HG02610 (cell line): ENCODE data around the gene DMAC1.
A peak's percentile ranks its signal among the peaks of the same experiment; 100 is the strongest.

Experiments
- ATAC-seq: cut with Tn5 transposase; IDR thresholded peaks from one replicate; pipeline ENCODE4 v1.9.1; 2021; ENCODE audit warnings: mild to moderate bottlenecking, moderate library complexity; ENCODE audit not compliant: unreplicated experiment

Gene DMAC1

DNA sequence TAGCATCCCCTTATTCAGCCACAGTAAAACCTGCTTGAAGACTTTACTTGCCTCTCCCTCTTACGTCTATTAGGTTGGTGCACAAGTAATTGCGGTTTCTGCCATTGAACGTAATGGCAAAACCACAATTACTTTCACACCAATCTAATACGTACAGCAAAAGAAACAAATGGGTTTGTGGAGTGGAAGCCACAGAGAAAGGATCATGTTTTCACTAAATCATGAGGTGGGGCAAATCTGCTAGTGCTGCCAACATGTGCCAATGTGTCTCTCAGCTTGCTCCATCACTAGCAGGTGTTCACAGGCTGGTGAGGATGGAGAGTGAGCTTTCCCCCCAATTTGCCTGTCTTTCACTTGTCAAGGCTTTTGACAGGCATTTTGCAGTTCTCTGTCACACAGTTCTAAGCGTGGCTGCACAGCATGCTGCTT is 15.9 kb downstream of the DMAC1 start:
- ATAC-seq = no peak

DNA sequence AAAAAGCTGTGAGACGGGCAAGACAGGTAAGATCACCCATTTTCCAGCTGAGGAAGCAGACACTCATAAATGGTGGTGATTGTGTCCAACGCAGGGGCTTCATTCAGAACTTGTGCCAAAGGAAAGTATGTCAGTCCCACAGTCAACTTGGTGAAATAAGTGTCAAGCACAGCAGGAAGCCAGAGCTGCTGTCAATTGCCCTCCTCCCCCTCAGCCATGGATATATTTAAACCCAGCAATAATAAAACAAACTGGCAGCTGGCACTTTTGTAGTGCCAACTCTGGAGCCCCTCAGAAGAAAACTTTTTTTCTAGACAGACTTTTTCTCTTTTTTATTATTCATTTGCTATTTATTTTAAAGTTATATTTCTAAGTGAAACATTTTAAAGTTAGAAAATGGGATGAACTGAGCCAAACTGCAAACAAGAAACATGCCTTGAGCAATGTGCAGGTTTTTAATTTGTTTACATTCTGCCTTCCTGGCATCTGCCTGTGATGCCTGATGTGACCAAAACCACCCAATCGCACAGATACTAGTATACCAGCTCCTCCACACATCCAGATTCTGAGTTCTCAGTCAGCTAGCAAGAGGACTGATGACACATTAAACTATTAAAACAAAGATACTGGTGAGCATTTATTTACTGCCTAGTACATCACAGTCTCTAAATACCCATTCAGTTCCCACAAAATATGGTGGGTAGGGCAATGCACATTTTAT is 17.0 kb downstream of the DMAC1 start:
- no peak for ATAC-seq

DNA sequence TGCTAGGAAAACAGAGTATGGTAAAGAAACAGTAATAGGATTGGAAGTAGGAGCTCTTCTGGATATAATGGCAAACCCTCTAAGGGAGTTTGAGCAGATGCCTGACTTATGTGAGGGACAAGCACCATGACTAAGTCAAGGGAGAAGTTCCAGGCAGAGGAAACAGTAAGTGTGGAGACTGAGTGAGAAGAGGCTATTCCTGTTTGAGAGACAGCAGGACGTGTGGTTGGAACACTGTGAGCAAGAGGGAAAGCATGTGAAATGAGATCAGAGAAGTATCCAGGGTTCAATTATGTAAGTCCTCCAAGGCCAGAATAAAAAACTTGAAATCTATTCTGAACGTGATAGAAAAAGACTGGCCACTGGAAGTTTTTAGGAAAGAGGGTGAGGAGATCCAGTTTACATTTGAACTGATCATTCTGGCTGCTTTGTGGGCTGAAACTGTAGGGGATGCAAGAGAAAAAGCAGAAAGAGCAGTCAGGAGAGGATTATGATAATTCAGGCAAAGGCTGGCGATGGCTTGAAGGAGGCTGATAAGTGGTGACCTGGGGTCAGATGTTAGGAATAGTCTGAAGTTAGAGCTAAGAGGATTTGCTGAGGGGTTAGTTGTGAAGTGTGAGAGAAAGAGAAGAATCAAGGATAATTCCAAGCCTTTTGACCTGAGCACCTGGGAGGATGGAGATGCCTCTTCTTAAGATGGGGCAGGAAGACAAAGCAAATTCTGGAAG is 19.2 kb downstream of the DMAC1 start:
- ATAC-seq = no peak

DNA sequence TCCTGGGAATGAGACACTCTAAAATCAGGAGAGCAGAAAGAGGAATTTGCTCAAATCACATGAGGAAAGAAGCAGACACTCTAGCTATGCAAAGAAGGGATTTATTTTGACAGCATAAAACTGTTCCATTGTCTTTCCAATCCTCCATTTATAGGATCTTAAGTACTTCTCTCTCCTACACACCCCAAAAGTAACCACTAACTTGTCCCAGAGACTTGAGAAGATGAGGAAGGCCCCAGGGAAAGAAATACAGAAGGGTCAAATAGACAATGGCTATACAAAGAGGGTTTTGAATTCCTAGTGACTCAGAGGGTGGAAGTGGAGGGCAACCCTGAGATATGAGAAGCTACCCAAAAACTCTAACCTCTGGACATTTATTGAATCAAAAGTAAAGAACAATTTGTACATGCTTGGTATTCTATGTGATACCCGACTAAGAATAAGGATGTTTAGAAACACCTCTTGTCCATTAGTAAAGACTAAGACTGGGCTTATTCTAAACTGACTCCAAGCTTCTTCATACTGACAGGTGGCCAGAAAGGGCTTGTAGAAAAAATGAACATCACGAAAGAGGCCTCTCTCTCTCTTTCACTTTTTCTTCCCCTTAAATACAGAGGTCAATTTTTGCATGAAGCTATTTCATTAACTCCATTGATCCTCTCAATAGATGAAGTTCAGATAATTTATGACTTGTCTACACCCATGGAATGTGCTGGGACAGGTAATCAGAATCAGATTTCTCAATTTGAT is 20.6 kb downstream of the DMAC1 start:
- no peak for ATAC-seq

DNA sequence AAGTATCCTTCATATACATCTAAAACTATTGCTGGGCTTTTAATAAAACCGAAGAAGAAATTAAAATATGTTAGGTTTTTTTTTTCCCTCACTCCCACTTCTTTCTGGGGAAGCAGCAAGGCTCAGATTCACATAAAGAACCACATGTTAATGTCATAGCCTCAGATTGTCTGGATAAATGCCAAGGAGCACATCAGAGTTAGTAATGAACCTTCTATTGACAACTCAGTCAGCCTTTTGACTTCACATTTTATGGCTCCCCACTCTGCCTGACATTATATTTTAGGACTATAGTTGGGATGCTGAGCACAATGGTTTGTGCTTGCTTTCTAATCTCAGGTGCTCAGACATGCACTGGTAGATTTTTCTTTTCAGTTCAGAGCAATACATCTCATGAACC is 21.8 kb downstream of the DMAC1 start:
- ATAC-seq = no peak

DNA sequence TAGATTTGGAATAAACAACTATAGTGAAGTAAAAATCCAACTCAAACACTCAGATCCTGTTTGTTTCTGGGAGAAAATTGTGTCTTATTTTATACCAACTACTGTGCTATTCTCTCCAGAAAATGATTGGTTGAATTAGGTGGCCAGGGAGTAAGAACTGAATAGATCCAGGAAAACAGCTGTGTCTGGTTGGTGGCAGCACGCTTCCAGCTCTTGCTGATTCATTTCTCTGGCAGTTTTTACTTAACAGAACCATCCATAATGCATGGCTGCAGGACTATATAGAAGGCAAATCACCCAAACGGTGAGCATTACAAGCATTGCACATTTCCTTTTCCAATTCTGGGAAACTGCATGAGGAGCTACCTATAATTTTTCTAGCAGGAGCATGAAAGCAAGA is 29.5 kb downstream of the DMAC1 start:
- ATAC-seq = no peak

DNA sequence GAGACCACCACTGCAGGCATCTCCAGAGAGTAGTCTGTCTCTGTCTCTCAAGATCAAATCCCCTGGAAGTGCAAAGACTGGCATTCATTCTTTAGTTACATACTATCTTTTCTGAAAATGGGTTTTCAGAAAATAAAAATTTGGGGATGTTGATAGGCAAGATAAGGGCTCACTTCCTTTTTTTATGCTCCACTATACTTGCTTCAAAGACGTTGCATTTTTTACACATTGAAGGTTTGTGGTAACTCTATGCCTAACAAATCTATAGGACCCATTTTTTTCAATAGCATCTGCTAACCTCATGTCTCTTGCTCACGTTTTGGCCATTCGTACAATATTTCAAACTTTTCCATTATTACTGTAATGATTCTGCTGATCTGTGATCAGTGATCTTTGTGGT is 37.0 kb downstream of the DMAC1 start:
- ATAC-seq = no peak

DNA sequence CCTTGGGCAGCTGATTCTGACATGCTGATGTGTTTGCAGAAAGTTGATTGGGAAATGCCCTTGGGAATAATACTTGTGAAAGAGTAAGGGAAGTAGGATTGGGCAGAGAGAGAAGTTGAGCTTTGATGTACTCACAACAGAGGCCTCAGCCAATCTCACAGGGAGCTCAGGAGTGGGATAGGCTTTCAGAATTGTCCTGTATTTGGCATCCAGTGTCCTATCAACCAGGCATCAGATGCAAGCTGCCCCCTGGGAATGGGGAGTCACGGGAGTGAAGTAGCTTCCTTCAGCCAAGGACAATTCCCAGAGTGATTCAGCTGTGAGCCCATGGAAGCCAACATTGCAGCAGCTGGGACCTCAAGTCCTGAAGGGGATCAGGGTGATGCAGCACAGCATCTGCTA is 39.6 kb downstream of the DMAC1 start:
- ATAC-seq = no peak

DNA sequence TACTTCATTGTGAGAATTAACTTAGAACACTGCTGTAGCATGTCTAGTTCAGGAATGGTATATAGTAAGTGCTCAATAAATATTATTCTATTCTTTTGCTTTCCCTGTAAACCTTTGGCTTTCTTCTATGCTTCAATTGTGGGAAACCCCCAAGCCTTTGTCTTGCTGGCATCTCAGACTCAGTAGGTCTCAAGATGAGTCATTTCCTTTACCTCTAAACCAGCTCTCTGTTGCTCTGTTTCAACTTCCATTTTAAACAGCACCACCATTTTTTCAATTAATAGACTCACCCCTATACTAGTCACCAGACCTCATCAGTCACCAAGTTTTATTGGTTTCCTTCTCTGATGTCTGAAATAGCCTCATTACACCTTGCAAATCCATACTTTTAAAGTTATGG is 43.5 kb downstream of the DMAC1 start:
- peak; percentile 98 for ATAC-seq

DNA sequence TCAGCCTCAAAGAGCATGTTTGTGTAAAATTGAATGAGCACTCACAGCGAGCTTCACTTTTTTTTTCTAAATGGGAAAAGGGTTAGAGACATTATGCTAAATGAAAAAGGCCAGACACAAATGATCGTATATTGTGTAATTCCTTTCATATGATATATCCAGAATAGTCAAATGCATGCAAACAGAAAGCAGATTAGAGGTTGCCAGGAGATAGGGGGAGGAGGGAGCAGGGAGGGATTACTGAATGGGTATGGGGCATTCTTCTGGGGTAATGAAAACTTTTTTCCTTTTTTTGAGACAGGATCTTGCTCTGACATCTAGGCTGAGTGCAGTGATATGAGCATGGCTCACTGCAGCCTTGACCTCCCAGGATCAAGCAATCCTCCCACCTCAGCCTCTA is 47.1 kb downstream of the DMAC1 start:
- no peak for ATAC-seq
